Rectal smooth muscle tissue (tissue), 1 donor: Measurements from ENCODE around the gene BTK.

ENCODE experiments used
- H3K27ac ChIP-seq: one replicate; pipeline ENCODE4 v1.7.0; 2013; ENCODE audit warnings: low read depth, low read length, inconsistent platforms
- H3K27me3 ChIP-seq: one replicate; pipeline ENCODE4 v1.7.0; 2013; ENCODE audit warnings: low read length; ENCODE audit not compliant: control insufficient read depth, insufficient read depth
- H3K36me3 ChIP-seq: one replicate; pipeline ENCODE4 v1.7.0; 2013; ENCODE audit warnings: low read length; ENCODE audit not compliant: control insufficient read depth, insufficient read depth
- H3K4me1 ChIP-seq: one replicate; pipeline ENCODE4 v1.7.0; 2013; ENCODE audit warnings: low read length; ENCODE audit not compliant: control insufficient read depth, insufficient read depth
- H3K4me3 ChIP-seq: one replicate; pipeline ENCODE4 v1.7.0; 2013; ENCODE audit warnings: low read length
- H3K9ac ChIP-seq: one replicate; pipeline ENCODE4 v1.7.0; 2013; ENCODE audit warnings: low read length

BTK gene

GRCh38 chrX:101385795-101386541, at the start of gene BTK:
BTK (minus strand) TSS chrX:101386191; CDS start chrX:101375284, 10,907 bp downstream.
- Histone ChIP-seq H3K4me3 (peak within 1 kb of the TSS; percentile 32), H3K27ac (no peak within 1 kb of the TSS), H3K4me1 (no peaks in the 10 kb centered on the region), H3K36me3 (no peaks in the 10 kb centered on the region), H3K9ac (no peak within 1 kb of the TSS), H3K27me3 (no peaks in the 10 kb centered on the region)

- Histone ChIP-seq H3K9ac (no peak overlapping the region), H3K4me1 (no peaks in the 10 kb centered on the region), H3K4me3 (no peak overlapping the region), H3K27me3 (no peaks in the 10 kb centered on the region), H3K27ac (no peak overlapping the region), H3K36me3 (no peaks in the 10 kb centered on the region)
Observed at GRCh38 chrX:101430457-101431078, 44.6 kb upstream of the BTK start.

- H3K4me1 ChIP-seq: no peaks in the 10 kb centered on the region
- no peaks in the 10 kb centered on the region for H3K36me3 ChIP-seq
- no peak overlapping the region for H3K9ac ChIP-seq
- H3K4me3 ChIP-seq: no peak overlapping the region
- no peak overlapping the region for H3K27ac ChIP-seq
- no peaks in the 10 kb centered on the region for H3K27me3 ChIP-seq
Observed at GRCh38 chrX:101429934-101430333, 43.9 kb upstream of the BTK start.

- H3K27ac ChIP-seq: no peak overlapping the region
- H3K9ac ChIP-seq: no peak overlapping the region
- no peaks in the 10 kb centered on the region for H3K4me1 ChIP-seq
- no peak overlapping the region for H3K4me3 ChIP-seq
- no peaks in the 10 kb centered on the region for H3K36me3 ChIP-seq
- H3K27me3 ChIP-seq: no peaks in the 10 kb centered on the region
Observed at GRCh38 chrX:101427954-101428353, 42.0 kb upstream of the BTK start.

GRCh38 chrX:101419489-101419888, 33.5 kb upstream of the BTK start:
- H3K4me1 ChIP-seq: peaks cover 2% of the 10 kb centered on the region
- no peaks in the 10 kb centered on the region for H3K36me3 ChIP-seq
- H3K9ac ChIP-seq: no peak overlapping the region
- H3K27ac ChIP-seq: no peak overlapping the region
- H3K27me3 ChIP-seq: peaks cover 4% of the 10 kb centered on the region
- H3K4me3 ChIP-seq: no peak overlapping the region

- Histone ChIP-seq H3K27ac (peak overlapping the region; percentile 92), H3K9ac (peak overlapping the region; percentile 51), H3K4me3 (peak overlapping the region; percentile 61), H3K4me1 (peaks cover 2% of the 10 kb centered on the region), H3K36me3 (no peaks in the 10 kb centered on the region), H3K27me3 (peaks cover 4% of the 10 kb centered on the region)
Observed at GRCh38 chrX:101417981-101418841, 32.2 kb upstream of the BTK start.

- H3K9ac ChIP-seq: no peak overlapping the region
- peaks cover 2% of the 10 kb centered on the region for H3K4me1 ChIP-seq
- peaks cover 3% of the 10 kb centered on the region for H3K36me3 ChIP-seq
- H3K27me3 ChIP-seq: peaks cover 4% of the 10 kb centered on the region
- H3K4me3 ChIP-seq: no peak overlapping the region
- peak overlapping the region; percentile 92 for H3K27ac ChIP-seq
Observed at GRCh38 chrX:101417190-101417589, 31.2 kb upstream of the BTK start.

GRCh38 chrX:101416691-101417090, 30.7 kb upstream of the BTK start:
- Histone ChIP-seq H3K36me3 (peaks cover 3% of the 10 kb centered on the region), H3K4me3 (no peak overlapping the region), H3K27me3 (peaks cover 4% of the 10 kb centered on the region), H3K4me1 (peaks cover 2% of the 10 kb centered on the region), H3K27ac (no peak overlapping the region), H3K9ac (no peak overlapping the region)

- peaks cover 2% of the 10 kb centered on the region for H3K4me1 ChIP-seq
- peaks cover 3% of the 10 kb centered on the region for H3K36me3 ChIP-seq
- H3K4me3 ChIP-seq: peak overlapping the region; percentile 18
- H3K9ac ChIP-seq: no peak overlapping the region
- H3K27ac ChIP-seq: peak overlapping the region; percentile 46
- H3K27me3 ChIP-seq: peaks cover 4% of the 10 kb centered on the region
Observed at GRCh38 chrX:101415180-101416145, 29.5 kb upstream of the BTK start.

GRCh38 chrX:101411984-101412383, 26.0 kb upstream of the BTK start:
- Histone ChIP-seq H3K4me3 (no peak overlapping the region), H3K9ac (no peak overlapping the region), H3K36me3 (peaks cover 3% of the 10 kb centered on the region), H3K27me3 (no peaks in the 10 kb centered on the region), H3K4me1 (peaks cover under 1% of the 10 kb centered on the region), H3K27ac (no peak overlapping the region)

- Histone ChIP-seq H3K4me1 (peaks cover 4% of the 10 kb centered on the region), H3K4me3 (no peak overlapping the region), H3K9ac (no peak overlapping the region), H3K36me3 (peaks cover 3% of the 10 kb centered on the region), H3K27me3 (no peaks in the 10 kb centered on the region), H3K27ac (peak overlapping the region; percentile 16)
Observed at GRCh38 chrX:101410461-101410860, 24.5 kb upstream of the BTK start.
